GM21526 (cell line): ENCODE measurements around the gene PYGB.

Experiments
- ATAC-seq: cut with Tn5 transposase; IDR thresholded peaks from one replicate; pipeline ENCODE4 v1.9.1; 2021; ENCODE audit warnings: moderate library complexity; ENCODE audit not compliant: unreplicated experiment, low FRiP score

The PYGB gene

DNA sequence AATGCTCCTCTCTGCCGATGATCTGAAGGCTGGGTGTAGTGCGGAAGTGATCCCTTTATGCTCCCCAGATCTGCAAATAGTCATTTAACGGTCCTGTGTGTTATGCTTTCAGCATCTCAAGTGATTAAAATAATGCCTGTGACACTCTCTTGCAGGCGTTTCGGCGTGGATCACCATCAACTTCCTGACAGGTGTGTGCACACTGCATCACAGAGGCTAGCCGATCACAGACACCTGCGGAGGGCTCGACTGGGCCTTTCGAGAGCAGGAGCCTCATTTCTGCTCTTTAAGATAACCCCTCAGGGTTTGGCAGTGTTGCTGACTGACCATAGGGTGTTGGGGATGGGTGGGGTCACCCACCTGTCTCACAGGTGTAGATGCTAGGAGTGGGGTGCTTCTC lies 32.4 kb upstream of the PYGB start:
- ATAC-seq, result no peak

DNA sequence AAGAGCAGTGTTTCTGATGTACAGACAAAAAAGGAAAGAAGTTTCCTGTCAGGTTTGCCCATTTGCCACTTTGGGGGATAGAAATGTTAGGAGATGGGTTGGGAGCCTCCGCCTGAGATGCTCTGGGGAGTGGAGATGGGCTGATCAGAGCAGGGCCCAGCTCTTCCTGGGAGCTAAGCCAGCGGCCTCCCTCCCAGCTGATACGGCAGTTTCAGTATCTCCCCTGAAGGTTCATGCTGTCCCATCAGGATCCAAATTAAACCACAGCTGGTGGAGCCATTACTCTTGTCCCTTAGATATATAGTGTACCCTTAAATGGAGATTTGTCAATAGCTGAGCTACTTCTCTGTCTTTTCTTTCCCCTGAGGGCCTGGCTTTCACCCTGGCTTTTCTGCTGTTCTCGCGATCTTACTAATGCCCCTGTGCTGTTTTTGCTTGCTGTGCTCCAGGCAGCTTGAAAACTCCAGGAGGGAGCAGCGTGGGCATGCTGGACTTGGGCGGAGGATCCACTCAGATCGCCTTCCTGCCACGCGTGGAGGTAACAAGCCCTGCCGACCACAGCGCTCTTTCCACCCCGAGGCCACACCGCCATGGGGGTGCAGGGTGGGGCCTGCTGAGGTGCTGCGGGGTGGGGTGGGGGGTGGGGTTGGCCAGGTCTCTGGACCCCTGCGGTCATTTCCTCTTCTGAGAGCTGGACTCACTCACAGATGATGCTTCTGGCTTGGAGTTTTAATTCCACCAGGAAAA lies 31.5 kb upstream of the PYGB start:
- no peak for ATAC-seq

DNA sequence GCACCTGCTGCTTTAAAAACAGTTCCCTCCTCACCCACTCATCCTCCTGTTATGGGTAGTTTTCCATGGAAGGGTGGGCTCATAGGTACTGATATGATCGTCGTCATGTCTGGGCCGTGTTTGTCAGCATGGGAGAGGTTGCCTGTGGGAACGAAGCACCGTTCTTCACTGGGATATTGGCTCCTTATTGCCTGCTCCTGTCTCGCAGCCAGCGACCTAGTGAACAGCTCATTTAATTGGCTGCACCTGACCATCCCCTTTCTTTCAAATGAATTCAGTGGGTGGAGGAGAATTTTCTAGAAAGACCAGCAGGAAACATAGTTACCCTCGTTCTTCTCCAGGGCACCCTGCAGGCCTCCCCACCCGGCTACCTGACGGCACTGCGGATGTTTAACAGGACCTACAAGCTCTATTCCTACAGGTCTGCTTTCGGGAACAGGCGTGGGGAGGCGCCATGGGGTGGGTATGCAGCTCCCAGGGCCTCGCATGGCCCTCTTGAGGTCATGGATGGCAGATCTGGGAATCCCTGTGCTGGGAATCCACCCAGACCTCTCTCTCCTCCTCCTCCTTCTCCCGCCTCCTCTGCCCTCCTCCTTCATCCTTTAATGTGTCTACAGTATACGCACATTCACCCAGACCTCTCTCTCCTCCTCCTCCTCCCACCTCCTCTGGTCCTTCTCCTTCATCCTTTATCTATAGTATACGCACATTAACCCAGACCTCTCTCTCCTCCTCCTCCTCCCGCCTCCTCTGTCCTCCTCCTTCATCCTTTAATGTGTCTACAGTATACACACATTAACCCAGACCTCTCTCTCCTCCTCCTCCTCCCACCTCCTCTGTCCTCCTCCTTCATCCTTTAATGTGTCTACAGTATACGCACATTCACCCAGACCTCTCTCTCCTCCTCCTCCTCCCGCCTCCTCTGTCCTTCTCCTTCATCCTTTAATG lies 30.4 kb upstream of the PYGB start:
- no peak for ATAC-seq

DNA sequence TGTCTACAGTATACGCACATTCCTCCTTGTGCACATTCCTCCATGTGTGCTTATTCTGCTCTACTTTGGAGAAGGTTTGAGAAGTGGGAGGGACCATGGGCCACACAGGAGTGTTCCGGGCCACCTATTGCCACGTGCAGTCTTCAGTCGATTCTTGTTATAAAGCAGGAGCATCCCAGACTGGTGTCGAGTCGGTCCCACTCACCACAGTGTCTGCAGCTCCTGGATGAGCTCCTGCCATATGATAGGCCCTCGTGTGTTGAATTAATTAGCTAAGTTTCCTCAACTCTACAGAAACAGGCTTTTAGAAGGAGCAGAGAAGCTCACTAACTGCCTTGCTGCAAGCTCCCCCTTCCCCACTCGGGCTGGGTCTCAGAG lies 29.8 kb upstream of the PYGB start:
- ATAC-seq, result no peak

DNA sequence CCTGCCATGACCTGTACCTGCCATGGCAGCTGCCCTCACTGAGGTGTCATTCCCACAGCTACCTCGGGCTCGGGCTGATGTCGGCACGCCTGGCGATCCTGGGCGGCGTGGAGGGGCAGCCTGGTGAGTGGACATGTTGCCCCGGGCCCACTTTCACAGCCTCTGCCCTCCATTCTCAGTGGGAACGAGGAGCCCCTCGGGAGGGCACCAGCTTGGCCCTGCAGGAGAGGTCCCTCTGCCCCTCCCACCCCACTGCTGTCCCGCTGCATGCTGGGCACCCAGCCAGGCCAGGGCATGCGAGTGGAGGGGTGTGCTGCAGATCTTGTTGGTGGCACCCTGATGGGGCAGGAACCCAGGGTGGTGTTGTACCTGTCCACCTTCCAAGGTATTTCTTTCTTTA lies 29.4 kb upstream of the PYGB start:
- ATAC-seq, result no peak

DNA sequence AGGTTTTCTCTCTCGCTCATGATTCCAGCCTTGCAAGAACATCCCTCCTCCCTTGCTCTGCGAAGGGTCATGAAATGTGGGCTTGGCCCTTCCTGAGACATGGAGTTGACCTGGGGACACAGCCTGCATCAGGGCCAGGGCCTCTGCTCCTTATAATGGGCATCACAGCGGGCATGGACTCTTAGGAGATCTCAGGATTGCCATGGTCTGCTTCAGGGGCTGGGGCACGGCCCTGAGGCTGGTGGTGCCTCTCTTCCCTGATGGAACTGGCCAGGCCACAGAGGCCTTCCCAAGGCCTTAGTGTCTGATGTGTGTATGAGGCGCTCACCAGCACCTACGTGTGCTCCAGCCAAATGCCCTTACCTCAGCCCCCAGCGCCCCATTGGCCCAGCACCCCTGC lies 28.5 kb upstream of the PYGB start:
- ATAC-seq, result no peak

DNA sequence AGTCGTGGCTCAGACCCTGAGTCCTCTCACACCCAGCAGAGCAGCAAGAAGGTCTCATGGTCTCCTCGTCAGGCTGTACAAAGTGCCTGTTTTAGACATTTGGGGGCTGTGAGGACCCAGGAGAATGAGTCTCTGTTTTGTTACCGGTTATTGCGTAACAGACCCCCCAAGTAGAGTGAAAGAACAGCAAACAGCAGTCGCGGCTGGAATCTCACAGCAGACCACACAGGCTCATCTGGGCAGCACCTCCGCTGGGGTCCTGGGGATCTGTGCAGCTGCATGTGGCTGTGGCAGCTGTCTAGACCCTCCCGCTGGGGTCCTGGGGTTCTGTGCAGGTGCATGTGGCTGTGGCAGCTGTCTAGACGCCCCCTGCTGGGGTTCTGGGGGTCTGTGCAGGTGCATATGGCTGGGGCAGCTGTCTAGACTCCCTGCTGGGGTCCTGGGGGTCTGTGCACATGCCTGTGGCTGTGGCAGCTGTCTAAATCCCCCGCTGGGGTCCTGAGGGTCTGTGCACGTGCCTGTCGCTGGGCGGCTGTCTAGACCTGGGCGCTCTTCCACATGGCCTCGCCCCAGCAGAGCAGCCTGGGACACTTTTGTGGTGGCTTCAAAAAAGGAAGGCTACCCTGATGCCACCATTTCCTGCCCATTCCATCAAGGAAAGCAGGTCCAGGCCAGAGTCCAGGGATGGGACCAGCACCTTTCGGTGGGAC lies 27.7 kb upstream of the PYGB start:
- ATAC-seq, result no peak

DNA sequence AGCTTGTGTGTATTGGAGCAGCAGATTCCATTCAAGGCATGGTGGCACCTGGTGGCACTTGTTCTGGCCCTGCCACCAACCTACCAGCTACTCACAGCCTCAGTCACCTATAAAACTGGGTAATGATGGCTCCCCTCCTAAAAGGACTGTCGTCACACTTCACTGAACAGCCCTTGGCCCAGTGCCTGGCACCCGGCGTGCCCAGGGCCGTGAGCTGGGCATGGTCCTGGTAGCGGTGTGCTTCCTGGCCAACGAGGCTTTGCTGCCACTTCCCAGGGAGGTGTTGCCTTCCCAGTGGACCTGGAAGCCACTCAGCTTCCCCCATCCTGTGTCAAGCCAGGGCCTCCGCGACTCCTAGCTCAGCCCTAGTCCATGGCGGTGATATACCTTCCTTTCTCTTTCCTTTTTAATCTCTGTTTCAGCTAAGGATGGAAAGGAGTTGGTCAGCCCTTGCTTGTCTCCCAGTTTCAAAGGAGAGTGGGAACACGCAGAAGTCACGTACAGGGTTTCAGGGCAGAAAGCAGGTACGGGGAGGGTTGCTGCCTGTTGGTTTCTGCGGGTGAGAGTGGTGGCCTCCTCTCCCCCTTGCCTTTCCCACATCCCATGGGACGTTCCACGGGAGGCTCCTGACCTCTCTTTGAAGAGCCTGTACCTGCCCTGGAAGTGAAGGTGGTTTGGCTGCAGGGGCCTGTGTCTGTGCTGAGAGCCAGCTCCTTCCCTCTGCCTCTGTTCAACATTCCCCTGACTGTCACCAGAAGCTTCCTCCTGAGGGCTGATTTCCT lies 26.9 kb upstream of the PYGB start:
- ATAC-seq, result no peak

DNA sequence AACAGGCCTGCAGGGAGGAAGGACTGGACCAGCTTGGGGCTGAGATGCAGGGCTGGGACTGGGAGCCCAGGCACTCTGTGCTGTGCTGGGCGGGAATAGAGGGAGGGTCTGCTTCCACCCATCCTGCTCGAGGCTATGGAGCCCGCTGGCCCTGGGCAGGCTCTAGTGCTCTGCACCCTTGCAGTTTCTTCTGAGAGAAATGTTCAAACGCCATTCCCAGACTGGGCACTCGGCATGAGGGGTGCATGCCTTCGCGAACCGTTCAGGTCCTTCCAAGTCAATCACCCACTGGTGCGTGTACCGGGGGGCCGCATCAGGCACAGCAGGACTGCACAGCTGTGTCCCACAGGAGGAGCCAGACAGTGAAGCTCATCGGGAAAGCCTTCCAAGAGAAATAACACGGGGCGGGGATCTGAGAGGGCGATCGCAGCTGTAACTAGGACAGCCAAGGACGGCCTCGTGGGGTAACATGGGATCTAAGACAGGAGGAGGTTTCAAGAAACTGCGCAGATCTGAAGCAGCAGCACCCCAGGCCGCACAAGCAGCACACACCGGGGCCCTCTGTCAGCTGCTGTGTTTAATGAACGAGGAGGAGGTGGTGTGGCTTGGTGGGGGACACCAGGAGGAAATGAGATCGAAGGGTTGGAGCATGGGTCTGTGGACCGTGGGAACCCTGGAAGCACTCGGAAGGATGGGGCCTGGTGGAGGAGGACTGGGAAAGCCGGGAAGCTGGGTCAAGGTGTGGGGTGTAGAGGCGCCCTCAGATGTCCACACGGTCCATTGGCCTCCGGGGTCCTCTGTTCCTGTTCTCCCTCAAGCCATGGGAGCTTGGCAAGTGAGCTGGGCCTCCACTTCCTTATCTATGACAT lies 26.1 kb upstream of the PYGB start:
- ATAC-seq, result no peak

DNA sequence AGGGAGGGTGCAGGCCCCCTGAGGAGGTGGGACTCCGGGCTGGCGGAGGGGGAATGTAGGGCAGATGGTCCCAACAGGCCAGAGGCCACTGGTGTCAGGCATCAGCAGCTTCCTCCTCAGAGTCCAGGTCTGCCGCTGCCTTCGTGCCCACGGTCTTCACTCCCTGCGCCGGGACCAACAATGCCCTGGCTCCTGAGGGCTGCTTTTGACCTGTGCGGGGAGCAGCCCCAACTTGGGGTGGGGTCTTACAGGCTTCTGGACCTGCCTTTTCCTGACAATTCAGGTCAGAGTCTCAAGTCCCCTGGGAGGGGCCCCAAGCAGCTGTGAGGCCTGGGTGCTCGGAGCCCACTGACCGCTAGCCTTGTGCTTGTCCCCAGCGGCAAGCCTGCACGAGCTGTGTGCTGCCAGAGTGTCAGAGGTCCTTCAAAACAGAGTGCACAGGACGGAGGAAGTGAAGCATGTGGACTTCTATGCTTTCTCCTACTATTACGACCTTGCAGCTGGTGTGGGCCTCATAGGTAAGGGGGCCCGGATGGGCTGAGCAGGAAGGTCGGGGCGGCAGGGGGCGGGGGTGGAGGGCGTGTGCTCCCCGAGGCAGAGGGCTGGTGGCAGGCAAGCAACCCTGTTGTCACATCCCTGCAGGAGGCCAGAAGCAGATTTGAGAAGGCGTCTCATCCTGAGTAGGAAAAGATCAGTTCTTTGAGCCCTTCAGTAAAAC lies 25.3 kb upstream of the PYGB start:
- no peak for ATAC-seq

DNA sequence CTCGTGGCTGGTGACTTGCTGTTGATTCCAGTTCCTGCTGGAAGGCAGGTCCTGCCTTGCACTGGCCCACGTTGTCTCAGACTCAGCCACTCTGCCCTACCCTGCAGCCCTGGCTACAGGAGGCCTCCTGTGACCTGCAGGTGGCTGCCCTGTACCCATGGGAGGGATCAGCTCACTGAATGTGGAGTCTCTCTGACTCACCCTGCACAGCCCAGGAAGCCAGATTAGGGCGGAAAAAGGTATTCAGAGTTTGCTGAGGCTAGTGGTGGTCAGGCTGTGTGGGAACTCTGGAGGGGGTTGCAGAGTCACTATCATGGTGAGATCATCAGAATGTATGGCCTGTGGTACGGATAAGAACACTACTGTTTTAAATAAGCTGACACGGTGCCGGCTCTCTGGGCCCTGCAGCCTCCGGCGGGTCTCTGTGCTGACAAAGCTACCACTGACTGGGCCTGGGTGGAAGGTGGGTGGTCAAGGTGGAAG lies 24.7 kb upstream of the PYGB start:
- no peak for ATAC-seq

DNA sequence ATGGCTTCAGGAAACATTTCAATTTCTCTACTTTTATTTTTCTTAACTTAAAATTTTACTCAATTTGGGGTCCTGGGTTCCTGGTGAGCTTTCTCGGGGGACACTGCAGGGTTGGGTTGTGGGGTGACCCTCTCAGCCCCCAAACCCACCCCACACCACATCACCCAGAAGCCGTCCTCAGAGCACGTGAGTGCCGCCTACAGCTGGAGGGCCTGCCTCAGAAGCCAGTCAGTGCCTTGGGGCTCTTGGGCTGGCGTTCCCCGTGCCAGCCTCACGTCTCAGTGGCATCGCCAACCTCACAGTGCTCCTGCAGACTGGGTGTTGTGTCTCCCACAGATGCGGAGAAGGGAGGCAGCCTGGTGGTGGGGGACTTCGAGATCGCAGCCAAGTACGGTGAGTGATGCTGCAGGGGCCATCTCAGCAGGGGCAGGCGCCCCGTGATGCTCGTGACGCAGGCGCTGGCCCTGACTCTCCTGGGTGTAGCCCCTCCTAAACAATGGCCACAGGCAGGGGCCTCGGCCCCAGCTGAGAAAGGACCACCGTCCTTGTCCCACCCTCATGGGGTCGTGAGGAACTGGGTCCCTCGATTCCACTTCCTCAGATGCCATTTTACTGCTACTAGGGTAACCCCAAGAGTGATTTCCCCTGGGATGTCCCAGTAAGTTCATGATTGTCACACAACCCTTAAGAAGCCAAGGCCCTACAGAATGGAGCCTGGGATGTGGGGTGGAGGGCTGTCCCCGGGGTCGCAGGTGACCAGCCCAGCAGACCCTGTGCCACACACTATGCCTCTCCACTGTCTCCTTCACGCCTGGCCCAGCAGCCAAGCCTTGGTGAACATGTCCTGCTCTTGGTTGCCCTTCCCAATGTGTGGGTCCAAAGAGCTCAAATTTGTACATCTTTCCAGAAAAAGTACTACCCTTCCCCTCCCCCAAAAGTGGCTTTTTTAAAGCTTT lies 23.8 kb upstream of the PYGB start:
- no peak for ATAC-seq

DNA sequence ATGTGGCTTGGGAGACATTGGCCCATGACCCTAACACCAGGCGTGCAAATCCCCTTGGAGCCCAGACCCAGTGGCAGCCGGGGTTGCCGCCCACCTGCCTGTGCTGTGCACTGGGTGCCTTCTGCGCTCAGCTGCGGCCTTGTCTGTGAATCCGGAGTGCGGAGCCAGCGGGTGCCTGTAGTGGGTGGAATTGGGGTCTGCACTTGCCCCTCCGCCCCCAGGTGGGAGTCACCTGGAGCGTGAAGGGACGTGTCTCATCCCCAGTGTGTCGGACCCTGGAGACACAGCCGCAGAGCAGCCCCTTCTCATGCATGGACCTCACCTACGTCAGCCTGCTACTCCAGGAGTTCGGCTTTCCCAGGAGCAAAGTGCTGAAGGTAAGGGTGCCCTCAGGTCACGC lies 22.9 kb upstream of the PYGB start:
- no peak for ATAC-seq

DNA sequence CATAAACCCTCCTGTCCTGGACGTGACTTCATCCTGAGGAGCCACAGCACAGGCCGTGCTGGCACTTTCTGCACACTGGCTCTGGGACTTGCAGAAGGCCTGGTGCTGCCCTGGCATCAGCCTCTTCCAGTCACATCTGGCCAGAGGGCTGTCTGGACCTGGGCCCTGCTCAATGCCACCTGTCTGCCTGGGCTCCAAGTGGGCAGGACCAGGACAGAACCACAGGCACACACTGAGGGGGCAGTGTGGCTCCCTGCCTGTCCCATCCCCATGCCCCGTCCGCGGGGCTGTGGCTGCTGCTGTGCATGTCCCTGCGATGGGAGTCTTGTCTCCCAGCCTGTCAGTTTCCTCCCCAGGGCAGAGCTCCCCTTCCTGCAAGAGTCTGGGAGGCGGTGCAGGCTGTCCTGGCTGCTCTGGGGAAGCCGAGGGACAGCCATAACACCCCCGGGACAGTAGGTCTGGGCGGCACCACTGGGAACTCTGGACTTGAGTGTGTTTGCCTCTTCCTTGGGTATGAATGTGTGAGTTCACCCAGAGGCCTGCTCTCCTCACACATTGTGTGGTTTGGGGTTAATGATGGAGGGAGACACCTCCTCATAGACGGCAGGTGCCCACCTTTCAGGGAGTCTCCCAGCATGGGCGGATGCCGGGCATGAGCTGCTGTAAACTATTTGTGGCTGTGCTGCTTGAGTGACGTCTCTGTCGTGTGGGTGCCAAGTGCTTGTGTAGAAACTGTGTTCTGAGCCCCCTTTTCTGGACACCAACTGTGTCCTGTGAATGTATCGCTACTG lies 22.0 kb upstream of the PYGB start:
- no peak for ATAC-seq

DNA sequence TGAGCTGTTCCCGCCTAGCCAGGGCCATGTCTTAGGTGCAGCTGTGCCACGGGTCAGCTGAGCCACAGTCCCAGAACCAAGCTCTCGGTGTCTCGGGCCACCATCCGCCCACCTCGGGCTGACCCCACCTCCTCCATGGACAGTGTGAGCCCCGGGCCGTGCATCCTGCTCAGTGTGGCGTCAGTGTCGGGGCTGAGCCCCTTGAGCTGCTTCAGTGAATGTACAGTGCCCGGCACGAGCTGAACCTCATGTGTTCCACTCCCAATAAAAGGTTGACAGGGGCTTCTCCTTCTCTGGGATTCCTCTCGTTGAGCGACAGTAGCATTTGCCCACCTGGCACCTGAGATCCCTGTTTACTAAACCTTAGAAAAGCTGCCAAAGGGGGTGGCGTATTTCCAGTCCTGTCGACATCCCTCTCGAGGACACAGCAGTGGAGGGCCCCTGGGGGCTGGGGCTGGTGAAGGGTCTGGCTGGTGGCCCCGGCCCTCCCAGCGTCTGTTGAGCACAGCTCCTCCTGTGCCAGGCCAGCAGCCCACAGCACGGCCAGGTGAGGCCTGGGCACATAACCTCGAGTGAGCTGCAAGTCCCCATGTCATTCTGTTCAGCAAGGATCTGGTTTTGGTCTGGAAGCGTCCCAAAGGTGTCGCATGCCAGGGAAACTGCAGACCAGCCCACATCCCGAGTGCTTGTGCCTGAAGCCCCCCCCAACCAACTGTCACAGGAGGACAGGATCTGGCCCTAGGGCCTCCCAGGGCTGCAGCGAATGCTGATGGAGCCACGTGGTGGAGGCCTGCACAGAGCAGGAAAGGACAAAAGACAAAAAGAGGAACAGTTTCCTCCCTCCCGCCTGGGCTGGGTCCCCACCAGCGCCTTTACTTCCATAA lies 21.2 kb upstream of the PYGB start:
- no peak for ATAC-seq

DNA sequence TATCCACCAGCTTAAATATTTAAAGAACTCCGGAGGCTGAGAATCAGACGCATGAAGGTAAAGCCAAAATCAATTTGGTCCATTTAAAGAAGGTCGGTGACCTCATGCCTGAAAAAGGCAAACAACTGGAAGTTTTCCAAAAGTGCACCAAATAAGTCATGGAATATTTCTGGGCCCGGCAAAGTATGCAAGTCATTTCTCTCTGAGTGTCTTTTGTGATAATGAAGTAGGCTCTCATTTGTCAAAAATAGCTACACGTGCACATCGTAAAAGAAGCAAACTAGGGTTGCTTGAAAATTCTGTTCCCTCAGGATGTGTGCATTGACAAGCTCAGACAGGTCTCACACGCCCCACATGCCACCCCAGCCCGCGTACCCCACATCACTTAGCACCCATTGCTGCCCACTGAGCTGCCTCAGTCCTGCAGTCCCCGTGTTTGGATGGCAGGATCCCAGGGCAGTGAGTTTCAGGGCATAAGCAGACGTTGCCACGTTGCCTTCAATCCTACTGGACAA lies 20.5 kb upstream of the PYGB start:
- no peak for ATAC-seq
